SKM-1 treated with dmso at 0.1 percent for 144 hours (cell line): ENCODE measurements around the gene SMARCA4.
A peak's percentile ranks its signal among the peaks of the same experiment; 100 is the strongest.
"Not testable (repeated sequence)": the region's sequence is repeated elsewhere in the genome, so short reads cannot be mapped to it uniquely, and the experiment has no call there.

Experiments used
- DNase-seq: peaks from one replicate; lab custom pipeline; 2025; ENCODE audit not compliant: unreplicated experiment; lab: John Stamatoyannopoulos, UW

Gene SMARCA4

DNA sequence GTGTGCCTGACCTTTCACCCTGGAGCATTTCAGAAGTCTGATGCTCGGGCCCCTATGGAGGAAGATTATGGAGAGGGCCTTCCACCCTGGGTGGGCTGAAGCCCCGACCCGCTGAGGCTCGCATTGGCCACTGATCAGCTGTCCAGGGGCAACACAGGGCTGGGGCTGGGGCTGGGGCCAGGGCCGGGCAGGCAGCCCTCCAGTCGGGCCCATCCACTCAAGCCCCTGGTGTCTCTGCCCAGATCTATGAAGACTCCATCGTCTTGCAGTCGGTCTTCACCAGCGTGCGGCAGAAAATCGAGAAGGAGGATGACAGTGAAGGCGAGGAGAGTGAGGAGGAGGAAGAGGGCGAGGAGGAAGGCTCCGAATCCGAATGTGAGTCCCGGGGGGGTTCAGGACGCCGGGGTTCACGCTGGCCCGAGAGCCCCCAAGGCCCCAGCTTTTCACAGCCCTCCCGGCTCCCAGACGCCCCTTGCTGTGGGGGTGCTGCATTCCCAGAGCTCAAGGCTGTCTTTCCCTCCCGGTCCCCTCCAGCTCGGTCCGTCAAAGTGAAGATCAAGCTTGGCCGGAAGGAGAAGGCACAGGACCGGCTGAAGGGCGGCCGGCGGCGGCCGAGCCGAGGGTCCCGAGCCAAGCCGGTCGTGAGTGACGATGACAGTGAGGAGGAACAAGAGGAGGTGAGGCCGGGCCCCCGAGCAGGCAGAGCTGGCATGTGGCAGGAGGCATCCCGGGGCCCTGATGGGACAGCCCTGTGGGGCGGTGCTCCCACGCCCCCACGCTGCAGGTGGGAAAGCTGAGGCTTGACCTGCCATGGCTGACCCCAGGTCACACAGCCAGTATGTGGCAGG is 98.9 kb downstream of the SMARCA4 start:
- no peak for DNase-seq

DNA sequence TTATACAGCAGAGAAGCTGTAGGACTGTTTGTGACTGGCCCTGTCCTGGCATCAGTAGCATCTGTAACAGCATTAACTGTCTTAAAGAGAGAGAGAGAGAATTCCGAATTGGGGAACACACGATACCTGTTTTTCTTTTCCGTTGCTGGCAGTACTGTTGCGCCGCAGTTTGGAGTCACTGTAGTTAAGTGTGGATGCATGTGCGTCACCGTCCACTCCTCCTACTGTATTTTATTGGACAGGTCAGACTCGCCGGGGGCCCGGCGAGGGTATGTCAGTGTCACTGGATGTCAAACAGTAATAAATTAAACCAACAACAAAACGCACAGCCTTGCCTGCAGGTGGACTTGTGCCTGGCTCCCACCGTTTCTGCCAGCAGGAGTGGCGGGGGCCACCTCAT is 101.1 kb downstream of the SMARCA4 start:
- DNase-seq: no peak

DNA sequence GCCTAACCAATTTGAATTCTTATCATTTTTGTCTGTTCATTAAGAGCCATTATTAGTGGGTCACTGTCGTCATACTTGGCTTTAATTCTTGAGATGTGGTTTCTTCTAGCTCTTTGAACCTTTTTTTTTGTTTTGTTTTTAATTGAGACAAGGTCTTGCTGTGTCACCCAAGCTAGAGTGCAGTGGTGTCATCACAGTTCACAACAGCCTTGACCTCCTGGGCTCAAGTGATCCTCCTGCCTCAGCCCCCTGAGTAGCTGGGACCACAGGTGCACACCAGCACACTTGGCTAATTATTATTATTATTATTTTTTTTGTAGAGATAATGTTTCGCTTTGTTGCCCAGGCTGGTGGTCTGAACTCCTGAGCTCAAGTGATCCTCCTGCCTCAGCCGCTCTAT is 102.6 kb downstream of the SMARCA4 start:
- DNase-seq: no peak

DNA sequence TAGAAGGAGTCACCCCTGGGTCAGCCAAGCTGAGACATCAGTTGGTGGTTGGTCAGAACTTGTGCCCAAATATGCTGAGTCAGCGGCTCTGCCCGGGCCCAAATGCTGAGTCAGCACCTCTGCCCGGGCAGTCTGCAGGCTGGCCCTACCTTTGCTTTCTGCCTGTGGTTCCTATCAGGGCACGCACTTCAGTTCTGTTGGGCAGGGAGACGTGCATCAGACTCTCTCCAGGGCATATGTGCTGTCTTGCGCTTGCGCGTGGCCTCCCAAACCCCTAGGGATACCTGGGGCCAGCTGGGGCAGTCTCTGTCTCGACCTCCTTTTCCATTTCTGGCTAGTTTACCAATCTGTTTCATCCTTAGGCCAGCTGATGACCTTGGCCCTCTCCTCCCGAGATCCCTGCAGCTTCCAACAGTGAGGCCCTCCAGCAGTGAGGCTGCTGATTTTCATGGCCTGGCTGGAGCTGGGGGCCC is 104.0 kb downstream of the SMARCA4 start:
- DNase-seq: no peak

DNA sequence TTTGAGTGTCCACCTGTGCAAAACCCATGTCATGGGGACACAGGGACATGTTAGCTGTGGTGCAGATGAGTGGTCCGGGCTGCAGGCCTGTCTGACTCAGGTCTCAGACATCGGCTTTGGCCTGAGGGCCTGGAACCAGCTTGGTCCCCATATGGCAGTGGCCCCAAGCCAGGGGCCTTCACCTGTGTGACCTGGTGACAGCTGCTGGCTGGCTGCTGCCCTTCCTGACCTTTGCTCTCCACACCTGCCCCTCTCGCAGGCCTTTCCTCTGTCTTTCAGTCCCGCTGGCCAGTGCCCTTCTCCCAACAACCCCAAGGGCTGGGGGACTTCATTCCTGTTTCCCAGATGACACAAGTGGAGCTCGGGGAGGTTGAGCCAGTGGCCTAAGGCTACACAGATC is 105.5 kb downstream of the SMARCA4 start:
- DNase-seq: no peak

DNA sequence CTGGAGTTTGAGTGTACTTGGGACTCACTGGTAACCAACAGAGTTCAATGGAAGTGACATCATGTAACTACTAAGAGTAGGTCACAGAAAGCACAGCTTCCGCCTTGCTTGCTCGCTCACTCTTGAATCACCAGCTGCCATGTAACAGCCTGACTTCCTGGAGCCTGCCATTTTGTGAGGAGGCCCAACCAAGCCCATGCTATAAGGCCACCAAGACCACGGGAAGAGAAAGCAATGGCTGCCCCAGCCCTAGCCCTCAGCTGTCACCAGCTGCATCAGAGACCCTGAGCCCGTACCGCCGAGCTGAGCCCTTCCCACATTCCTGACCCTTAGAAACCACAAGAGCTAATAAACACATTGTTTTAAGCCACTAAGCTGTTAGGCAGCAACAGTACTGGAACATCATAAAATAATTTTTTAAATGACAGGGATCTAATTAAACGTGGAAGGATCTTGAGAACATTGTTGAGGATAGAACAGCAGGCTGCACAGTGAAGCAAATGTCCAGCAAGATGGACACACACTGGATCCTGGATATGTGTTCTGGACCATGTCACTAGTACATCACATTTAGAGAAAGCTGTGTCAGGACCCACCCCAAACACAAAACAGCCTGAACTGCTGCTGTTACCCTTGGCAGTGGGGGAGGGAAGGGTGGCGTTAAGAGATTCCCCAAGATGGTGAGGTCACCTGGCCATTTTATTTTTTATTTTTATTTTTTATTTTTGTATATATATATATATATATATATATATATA is 106.7 kb downstream of the SMARCA4 start:
- DNase-seq: no peak

DNA sequence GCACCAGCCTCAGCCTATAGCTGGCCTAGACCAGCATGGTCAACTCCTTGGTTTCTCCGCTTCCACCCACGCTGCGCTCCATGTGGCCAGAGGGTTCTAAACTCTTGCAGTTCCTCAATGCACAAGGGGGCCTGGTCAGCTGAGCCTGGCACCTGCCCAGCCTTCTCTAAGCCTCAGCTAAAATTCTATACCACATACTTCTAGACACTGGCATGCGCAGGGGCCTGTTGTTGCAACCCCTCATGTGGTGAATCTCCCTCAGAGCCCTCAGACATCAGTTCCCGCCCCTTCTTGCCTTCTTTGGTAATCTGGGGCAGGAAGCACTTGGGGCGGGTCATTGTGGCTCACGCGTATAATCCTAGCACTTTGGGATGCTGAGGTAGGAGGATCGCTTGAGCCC is 108.7 kb downstream of the SMARCA4 start:
- no peak for DNase-seq

DNA sequence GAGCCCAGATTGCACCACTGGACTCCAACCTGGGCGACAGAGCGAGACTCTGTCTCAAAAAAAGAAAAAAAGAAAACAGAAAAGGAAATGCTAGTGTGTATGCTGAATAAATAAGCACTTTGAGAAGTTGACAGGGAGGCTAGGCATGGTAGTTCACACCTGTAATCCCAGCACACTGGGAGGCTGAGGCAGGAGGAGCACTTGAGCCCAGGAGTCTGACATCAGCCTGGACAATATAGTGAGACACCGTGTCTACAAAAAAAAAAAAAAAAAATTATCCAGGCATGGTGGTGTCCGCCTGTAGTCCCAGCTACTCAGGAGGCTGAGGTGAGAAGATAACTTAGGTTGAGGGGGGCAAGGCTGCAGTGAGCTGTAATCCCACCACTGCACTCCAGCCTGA is 109.3 kb downstream of the SMARCA4 start:
- DNase-seq: no peak

DNA sequence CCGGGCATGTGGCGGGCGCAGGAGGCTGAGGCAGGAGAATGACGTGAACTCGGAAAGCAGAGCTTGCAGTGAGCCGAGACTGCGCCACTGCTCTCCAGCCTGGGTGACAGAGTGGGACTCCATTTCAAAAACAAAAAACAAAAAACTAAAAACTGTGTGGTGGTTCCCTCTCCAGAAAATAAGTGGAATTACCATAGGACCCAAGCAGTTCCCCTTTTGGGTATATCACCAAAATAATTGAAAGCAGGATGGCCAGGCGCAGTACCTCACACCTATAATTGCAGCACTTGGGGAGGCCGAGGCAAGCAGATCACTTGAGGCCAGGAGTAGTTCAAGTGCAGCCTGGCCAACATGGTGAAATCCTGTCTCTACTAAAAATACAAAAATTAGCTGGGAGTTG is 112.7 kb downstream of the SMARCA4 start:
- DNase-seq: no peak

DNA sequence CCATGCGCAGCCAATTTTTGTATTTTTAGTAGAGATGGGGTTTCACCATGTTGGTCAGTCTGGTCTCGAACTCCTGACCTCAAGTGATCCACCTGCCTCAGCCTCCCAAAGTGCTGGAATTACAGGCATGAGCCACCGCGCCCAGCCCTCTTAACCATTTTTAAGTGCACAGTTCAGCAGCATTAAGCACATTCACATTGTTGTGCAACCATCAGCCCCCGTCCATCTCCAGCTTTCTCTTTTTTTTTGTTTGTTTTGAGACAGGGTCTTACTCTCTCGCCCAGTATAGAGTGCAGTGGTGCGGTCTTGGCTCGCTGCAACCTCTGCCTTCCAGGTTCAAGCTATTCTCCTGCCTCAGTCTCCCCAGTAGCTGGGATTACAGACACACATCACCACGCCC is 116.0 kb downstream of the SMARCA4 start:
- DNase-seq: not testable (repeated sequence)

DNA sequence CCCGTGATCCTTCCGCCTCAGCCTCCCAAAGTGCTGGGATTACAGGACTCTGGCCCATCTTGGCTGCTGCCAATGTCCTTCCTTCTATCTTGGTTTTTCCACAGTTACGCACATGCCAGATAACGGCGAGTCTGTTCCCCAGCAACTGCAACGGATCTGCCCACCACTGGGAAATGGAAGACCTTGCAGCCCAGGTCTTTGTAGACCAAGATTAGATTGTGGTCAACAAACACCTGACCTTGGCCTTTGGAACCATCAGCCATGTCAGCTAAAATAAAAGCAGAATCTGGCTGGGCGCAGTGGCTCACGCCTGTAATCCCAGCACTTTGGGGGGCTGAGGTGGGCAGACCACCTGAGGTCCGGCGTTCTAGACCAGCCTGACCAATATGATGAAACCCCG is 118.1 kb downstream of the SMARCA4 start:
- no peak for DNase-seq

DNA sequence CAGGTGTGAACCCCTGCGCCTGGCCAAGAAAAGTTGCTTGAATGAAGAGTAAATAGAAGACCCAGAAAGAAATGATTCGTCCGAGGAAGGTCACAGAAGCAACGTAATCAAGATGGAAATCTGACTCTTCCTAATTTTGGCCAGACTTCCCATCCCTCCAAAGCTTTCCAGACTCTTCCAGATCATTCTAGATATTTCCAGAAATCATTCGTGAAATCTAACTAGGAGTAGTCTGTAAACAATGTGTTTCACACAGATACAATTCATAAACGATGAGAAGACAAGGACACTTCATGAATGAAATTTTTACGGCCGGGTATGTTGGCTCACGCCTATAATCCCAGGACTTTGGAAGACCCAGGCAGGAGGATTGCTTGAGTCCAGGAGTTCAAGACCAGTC is 119.2 kb downstream of the SMARCA4 start:
- no peak for DNase-seq

DNA sequence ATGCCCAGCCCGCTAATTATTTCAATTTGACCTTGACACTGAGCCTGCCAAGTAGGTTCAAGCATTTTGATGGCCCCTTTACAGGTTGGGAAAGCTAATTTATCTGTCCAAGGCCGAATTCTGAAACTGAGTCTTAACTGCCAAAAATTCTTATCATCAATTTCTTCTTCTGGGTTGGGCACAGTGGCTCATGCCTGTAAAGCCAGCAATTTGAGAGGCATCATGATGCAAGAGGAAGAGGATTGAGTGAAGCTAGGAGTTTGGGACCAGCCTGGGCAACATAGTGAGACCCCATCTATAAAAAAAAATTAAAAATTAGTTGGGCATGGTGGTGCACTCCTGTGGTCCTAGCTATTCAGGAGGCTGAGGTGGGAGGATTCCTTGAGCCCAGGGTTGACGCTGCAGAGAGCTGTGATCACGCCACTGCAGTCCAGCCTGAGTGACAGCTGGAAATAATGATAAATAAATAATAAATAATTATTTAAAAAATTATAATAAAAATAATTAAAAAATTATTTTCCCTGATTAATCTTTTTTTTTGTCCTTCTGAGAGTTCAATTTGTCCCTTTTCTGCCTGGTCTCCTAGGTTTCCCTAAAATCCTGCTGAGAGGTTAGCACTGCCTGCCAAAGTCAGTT is 127.2 kb downstream of the SMARCA4 start:
- DNase-seq: no peak

DNA sequence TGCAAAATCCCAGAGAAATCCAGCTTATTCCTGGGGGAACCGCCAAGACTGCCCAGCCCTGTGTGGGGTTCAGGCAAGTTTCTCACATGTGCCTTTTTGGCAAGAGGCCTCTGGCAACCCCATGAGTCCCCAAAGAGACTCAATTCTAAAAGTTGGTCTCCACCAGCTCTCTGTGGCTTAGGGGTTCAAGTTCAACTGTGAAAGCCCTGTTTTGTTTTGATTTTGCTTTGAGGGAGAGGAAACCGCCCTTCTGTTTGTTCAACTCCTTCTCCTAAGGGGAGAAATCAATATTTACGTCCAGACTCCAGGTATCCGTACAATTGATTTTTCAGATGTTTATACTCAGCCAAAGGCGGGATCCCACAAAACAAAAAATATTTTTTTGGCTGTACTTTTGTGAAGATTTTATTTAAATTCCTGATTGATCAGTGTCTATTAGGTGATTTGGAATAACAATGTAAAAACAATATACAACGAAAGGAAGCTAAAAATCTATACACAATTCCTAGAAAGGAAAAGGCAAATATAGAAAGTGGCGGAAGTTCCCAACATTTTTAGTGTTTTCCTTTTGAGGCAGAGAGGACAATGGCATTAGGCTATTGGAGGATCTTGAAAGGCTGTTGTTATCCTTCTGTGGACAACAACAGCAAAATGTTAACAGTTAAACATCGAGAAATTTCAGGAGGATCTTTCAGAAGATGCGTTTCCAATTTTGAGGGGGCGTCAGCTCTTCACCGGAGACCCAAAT is 127.8 kb downstream of the SMARCA4 start:
- no peak for DNase-seq

DNA sequence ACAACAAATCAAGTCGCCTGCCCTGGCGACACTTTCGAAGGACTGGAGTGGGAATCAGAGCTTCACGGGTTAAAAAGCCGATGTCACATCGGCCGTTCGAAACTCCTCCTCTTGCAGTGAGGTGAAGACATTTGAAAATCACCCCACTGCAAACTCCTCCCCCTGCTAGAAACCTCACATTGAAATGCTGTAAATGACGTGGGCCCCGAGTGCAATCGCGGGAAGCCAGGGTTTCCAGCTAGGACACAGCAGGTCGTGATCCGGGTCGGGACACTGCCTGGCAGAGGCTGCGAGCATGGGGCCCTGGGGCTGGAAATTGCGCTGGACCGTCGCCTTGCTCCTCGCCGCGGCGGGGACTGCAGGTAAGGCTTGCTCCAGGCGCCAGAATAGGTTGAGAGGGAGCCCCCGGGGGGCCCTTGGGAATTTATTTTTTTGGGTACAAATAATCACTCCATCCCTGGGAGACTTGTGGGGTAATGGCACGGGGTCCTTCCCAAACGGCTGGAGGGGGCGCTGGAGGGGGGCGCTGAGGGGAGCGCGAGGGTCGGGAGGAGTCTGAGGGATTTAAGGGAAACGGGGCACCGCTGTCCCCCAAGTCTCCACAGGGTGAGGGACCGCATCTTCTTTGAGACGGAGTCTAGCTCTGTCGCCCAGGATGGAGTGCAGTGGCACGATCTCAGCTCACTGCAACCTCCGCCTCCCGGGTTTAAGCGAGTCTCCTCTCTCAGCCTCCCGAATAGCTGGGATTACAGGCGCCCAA is 128.6 kb downstream of the SMARCA4 start, which contains the start of gene LDLR:
LDLR (plus strand) TSS at position 210 of the 760 bp plus-strand sequence; CDS start at position 296, 86 bp downstream.
- peak; percentile 93 for DNase-seq

DNA sequence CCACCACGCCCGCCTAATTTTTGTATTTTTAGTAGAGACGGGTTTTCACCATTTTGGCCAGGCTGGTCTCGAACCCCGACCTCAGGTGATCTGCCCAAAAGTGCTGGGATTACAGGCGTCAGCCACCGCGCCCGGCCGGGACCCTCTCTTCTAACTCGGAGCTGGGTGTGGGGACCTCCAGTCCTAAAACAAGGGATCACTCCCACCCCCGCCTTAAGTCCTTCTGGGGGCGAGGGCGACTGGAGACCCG is 129.1 kb downstream of the SMARCA4 start:
- not testable (repeated sequence) for DNase-seq

DNA sequence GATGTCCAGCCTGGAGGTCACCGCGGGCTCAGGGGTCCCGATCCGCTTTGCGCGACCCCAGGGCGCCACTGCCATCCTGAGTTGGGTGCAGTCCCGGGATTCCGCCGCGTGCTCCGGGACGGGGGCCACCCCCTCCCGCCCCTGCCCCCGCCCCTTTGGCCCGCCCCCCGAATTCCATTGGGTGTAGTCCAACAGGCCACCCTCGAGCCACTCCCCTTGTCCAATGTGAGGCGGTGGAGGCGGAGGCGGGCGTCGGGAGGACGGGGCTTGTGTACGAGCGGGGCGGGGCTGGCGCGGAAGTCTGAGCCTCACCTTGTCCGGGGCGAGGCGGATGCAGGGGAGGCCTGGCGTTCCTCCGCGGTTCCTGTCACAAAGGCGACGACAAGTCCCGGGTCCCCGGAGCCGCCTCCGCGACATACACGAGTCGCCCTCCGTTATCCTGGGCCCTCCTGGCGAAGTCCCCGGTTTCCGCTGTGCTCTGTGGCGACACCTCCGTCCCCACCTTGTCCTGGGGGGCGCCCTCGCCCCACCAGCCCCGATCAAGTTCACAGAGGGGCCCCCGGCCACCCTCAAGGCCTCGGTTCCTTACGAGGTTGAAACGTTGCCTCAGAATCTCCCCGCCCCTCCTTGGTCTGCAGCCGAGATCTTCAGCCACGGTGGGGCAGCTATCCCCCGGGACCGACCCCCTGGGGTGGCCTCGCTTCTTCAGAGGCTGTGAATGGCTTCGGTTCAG is 129.6 kb downstream of the SMARCA4 start:
- DNase-seq: peak; percentile 97

DNA sequence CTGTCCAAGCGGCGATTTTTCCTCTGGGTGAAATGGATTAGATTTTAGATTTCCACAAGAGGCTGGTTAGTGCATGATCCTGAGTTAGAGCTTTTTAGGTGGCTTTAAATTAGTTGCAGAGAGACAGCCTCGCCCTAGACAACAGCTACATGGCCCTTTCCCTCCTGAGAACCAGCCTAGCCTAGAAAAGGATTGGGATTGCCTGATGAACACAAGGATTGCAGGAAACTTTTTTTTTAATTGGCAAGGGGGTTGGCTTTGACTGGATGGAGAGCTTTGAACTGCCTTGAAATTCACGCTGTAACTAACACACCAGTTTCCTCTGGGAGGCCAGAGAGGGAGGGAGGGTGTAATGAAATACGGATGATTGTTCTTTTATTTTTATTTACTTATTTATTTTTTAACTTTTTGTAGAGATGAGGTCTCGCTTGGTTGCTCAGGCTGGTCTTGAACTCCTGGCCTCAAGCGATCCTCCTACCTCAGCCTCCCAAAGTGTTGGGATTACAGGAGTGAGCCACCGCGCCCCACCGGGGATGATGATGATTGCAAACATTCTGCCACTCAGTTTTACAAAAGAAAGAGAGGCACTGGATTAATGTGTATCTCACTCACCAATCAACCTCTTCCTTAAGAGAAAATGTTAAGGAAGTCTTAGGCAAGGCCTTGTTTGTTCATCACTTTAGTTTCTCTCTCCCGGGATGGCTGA is 130.3 kb downstream of the SMARCA4 start:
- DNase-seq: no peak

DNA sequence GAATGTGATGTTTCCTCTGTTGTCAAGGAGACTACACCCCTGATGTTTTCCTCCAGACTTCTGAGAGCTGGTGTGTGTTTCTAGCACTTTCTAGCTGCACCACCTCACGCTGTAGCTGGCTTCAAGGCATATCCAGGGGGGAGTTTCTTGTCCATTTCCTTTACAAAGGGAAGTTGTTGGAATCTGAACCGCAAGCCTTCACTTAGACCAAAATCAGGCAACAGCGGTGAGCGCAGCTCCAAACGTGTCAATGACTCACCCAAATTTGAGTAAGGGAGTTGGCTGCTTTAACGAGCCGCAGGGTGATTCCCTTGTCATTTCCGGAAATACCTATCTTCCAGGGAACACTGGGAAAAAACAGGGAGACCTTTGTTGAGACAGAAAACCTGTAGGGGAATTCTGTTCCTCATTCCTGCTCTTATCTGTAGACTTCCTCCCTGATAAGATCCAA is 130.9 kb downstream of the SMARCA4 start:
- DNase-seq: peak; percentile 64
